Measurements from ENCODE around the gene ATG13.

GRCh38 chr11:46588131-46588530, 29.2 kb upstream of the ATG13 start:
- no peak for TF ChIP-seq POLR2A (IDR thresholded peaks at IDR 0.05; ENCODE audit: low read depth, low read length)
- TF ChIP-seq CTCF (conservative IDR thresholded peaks at IDR 0.05; ENCODE audit: low read depth, low read length) = no peak
- TF ChIP-seq RFX5 (IDR thresholded peaks at IDR 0.05; ENCODE audit: low read depth, low read length) = no peak
- TF ChIP-seq MAFK (IDR thresholded peaks at IDR 0.05; ENCODE audit: low read depth, low read length) = no peak
- TF ChIP-seq RAD21 (IDR thresholded peaks at IDR 0.05; ENCODE audit: low read length) = no peak
- no peak for TF ChIP-seq SMC3 (IDR thresholded peaks at IDR 0.05; ENCODE audit: low read depth, low read length)
- TF ChIP-seq CHD1 (IDR thresholded peaks at IDR 0.05; ENCODE audit: low read depth, low read length) = no peak
- TF ChIP-seq BHLHE40 (IDR thresholded peaks at IDR 0.05; ENCODE audit: low read depth, low read length) = no peak
- TF ChIP-seq CEBPB (IDR thresholded peaks at IDR 0.05; ENCODE audit: low read depth, low read length) = peak; percentile 53; the same call in 1 of the 2 replicates
- no peak for TF ChIP-seq USF2 (IDR thresholded peaks at IDR 0.05; ENCODE audit: low read depth, low read length)
- TF ChIP-seq MXI1 (IDR thresholded peaks at IDR 0.05; ENCODE audit: borderline replicate concordance, low read depth, low read length) = no peak
- no peak for TF ChIP-seq ELK1 (IDR thresholded peaks at IDR 0.05; ENCODE audit: borderline replicate concordance, low read depth, low read length)

Measured in IMR-90 (cell line).